ENCODE data around the gene PEX11G. TPM values are rescaled to one million over a fixed set of nuclear protein-coding genes. Genes with fewer than 3 reads are reported as not detected.

PEX11G gene
- total and polyA plus RNA-seq, 2 of the 8 experiments (the other 6 are each of a cell fraction or from before 2014, with no cell fraction given), result 2.1 to 4.3 TPM

GRCh38 chr19:7500811-7501450, 12.1 kb upstream of the PEX11G start (continued):
- TF ChIP-seq KDM1A (IDR thresholded peaks at IDR 0.05; ENCODE audit: borderline replicate concordance, low read length), result 0 out of 2 replicates have a peak, but pooled peaks have one; percentile 30
- no peak for TF ChIP-seq SP1 (IDR thresholded peaks at IDR 0.05; ENCODE audit: low read depth, low read length)
- TF ChIP-seq NANOG (IDR thresholded peaks at IDR 0.05; ENCODE audit: insufficient read depth, low read depth, low read length, poor library complexity, severe bottlenecking), result no peak
- TF ChIP-seq E2F6 (IDR thresholded peaks at IDR 0.05), result peak; percentile 99
- TF ChIP-seq JUN (IDR thresholded peaks at IDR 0.05; ENCODE audit: low read depth, low read length), result no peak
- TF ChIP-seq TAF1 (IDR thresholded peaks at IDR 0.05; ENCODE audit: low read depth, low read length), result 0 out of 2 replicates have a peak, but pooled peaks have one; percentile 23
- TF ChIP-seq ZNF274 (IDR thresholded peaks at IDR 0.05; ENCODE audit: borderline replicate concordance, extremely low read depth, low read length), result no peak
- TF ChIP-seq RNF2 (IDR thresholded peaks at IDR 0.05; ENCODE audit: borderline replicate concordance, low read depth, low read length, missing control alignments, poor library complexity, severe bottlenecking), result peak; percentile 83
- TF ChIP-seq BCL11A (IDR thresholded peaks at IDR 0.05; ENCODE audit: low read depth in 2 of 2, low read length in 2 of 2), result no peak
- TF ChIP-seq BRCA1 (IDR thresholded peaks at IDR 0.05; ENCODE audit: low read depth, low read length), result no peak
- TF ChIP-seq SIX5 (IDR thresholded peaks at IDR 0.05; ENCODE audit: low read depth, low read length), result no peak
- TF ChIP-seq CHD1 (IDR thresholded peaks at IDR 0.05; ENCODE audit: low read depth, low read length), result no peak
- TF ChIP-seq RAD21 (IDR thresholded peaks at IDR 0.05 in 1 of 2, conservative IDR thresholded peaks at IDR 0.05 in 1 of 2; ENCODE audit: low read depth in 2 of 2, low read length in 2 of 2), result peak in 1 of 2 experiments; percentile 13; a peak in 1 of 4 replicates
- TF ChIP-seq HDAC2 (IDR thresholded peaks at IDR 0.05; ENCODE audit: borderline replicate concordance in 1 of 2, low read depth in 2 of 2, low read length in 2 of 2), result peak; percentile 35 to 95; a peak in 2 of 4 replicates
- TF ChIP-seq CREB1 (IDR thresholded peaks at IDR 0.05), result no peak
- TF ChIP-seq ATF3 (IDR thresholded peaks at IDR 0.05; ENCODE audit: insufficient read depth, low read depth, low read length), result no peak
- no peak for TF ChIP-seq JUND (IDR thresholded peaks at IDR 0.05; ENCODE audit: low read length)
- no peak for TF ChIP-seq TEAD4 (IDR thresholded peaks at IDR 0.05; ENCODE audit: low read depth, low read length)
- TF ChIP-seq POLR2A (IDR thresholded peaks at IDR 0.05; ENCODE audit: control extremely low read depth in 1 of 2, low read depth in 2 of 2, low read length in 2 of 2), result peak in 1 of 2 experiments; percentile 76; a peak in 2 of 3 replicates
- TF ChIP-seq TBP (IDR thresholded peaks at IDR 0.05; ENCODE audit: low read depth, low read length), result no peak; the same call in 1 of the 2 replicates
- 0 out of 2 replicates have a peak, but pooled peaks have one; percentile 22 for TF ChIP-seq TCF12 (IDR thresholded peaks at IDR 0.05; ENCODE audit: low read depth, low read length)
- no peak for TF ChIP-seq POU5F1 (IDR thresholded peaks at IDR 0.05; ENCODE audit: low read depth, low read length)
- peak; percentile 100 for TF ChIP-seq MAX (IDR thresholded peaks at IDR 0.05)
